Measurements from ENCODE around the gene ZNF446. TPM values are rescaled to one million over a fixed set of nuclear protein-coding genes. Genes with fewer than 3 reads are reported as not detected.

The ZNF446 gene
- total and polyA plus RNA-seq, 9 of the 15 experiments (the other 6 are each of a cell fraction or from before 2014, with no cell fraction given), result 0.07 to 4.8 (median 1.2) TPM

DNA sequence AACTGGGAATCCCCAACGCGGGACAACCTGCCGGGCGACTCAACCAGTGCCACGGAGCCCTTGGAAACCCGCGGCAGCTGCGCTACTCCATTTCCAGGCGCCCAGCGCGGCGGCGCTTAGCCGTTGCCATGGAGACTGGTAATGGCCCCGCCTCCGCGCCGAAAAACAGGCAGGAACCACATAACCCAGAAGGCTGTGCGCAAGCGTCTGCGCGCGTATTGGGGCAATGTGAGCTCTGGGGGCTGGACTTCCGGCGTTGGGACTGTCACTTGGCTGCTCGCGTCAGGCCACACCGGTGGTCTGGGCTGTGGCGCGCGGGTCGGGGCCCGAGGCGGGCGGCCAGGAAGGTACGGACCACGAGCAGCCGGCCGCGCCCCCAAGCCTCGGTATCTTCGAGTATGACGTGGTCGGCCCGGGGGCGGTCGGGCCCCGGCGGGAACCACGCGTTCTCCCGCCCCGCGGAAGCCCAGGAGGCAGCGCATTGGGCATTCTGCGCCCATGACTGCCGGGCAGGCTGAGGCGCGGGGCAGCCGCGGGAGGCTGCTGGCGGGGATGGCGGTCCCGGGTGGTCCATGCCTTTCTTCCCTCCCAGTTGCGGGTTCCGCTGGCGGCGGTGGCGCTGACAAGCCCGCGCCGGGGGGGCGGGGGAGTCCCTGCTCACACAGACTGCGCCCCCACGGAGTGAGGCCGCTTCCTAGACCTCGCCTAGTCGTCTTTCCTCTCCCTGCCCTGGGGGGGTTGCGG, 24.6 kb upstream of the ZNF446 start, which contains the start of gene ZNF324B (continued):
- TF ChIP-seq, protein P1, sequence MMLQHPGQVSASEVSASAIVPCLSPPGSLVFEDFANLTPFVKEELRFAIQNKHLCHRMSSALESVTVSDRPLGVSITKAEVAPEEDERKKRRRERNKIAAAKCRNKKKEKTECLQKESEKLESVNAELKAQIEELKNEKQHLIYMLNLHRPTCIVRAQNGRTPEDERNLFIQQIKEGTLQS (IDR thresholded peaks at IDR 0.05), result no peak
- TF ChIP-seq, protein P1 (CRISPR knock-in tag; conservative IDR thresholded peaks at IDR 0.05), result 0 out of 2 replicates have a peak, but pooled peaks have one; percentile 58
- peak; percentile 54 for TF ChIP-seq HMGN3 (IDR thresholded peaks at IDR 0.05; ENCODE audit: borderline replicate concordance, extremely low read depth, insufficient read length, low read depth, low read length)
- peak; percentile 58 for TF ChIP-seq CXXC5 (CRISPR knock-in tag; IDR thresholded peaks at IDR 0.05)
- no peak for TF ChIP-seq FUS (optimal IDR thresholded peaks at IDR 0.05; ENCODE audit: low read depth, low read length)
- TF ChIP-seq ZBTB7A (IDR thresholded peaks at IDR 0.05; ENCODE audit: borderline replicate concordance, control insufficient read depth, low read depth, low read length), result peak; percentile 7
- peak; percentile 99 for TF ChIP-seq RFX1 (IDR thresholded peaks at IDR 0.05)
- peak; percentile 93 for TF ChIP-seq BMI1 (IDR thresholded peaks at IDR 0.05; ENCODE audit: low read length)
- TF ChIP-seq KDM2B (CRISPR knock-in tag; IDR thresholded peaks at IDR 0.05), result peak; percentile 90; the same call in 1 of the 2 replicates
- TF ChIP-seq, protein P2, sequence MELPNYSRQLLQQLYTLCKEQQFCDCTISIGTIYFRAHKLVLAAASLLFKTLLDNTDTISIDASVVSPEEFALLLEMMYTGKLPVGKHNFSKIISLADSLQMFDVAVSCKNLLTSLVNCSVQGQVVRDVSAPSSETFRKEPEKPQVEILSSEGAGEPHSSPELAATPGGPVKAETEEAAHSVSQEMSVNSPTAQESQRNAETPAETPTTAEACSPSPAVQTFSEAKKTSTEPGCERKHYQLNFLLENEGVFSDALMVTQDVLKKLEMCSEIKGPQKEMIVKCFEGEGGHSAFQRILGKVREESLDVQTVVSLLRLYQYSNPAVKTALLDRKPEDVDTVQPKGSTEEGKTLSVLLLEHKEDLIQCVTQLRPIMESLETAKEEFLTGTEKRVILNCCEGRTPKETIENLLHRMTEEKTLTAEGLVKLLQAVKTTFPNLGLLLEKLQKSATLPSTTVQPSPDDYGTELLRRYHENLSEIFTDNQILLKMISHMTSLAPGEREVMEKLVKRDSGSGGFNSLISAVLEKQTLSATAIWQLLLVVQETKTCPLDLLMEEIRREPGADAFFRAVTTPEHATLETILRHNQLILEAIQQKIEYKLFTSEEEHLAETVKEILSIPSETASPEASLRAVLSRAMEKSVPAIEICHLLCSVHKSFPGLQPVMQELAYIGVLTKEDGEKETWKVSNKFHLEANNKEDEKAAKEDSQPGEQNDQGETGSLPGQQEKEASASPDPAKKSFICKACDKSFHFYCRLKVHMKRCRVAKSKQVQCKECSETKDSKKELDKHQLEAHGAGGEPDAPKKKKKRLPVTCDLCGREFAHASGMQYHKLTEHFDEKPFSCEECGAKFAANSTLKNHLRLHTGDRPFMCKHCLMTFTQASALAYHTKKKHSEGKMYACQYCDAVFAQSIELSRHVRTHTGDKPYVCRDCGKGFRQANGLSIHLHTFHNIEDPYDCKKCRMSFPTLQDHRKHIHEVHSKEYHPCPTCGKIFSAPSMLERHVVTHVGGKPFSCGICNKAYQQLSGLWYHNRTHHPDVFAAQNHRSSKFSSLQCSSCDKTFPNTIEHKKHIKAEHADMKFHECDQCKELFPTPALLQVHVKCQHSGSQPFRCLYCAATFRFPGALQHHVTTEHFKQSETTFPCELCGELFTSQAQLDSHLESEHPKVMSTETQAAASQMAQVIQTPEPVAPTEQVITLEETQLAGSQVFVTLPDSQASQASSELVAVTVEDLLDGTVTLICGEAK (IDR thresholded peaks at IDR 0.05), result peak; percentile 95
- TF ChIP-seq, protein P2 (CRISPR knock-in tag; IDR thresholded peaks at IDR 0.05), result no peak
- peak; percentile 70; the same call in 1 of the 2 replicates for TF ChIP-seq EP400 (IDR thresholded peaks at IDR 0.05)
- TF ChIP-seq ZFP36 (IDR thresholded peaks at IDR 0.05; ENCODE audit: low read depth, low read length, partially characterized antibody), result no peak
- no peak for TF ChIP-seq E2F1 (CRISPR knock-in tag; IDR thresholded peaks at IDR 0.05)
- no peak for TF ChIP-seq SMARCA4 (IDR thresholded peaks at IDR 0.05)
- TF ChIP-seq SLC30A9 (CRISPR knock-in tag; IDR thresholded peaks at IDR 0.05), result no peak
- peak; percentile 71 for TF ChIP-seq SP2 (IDR thresholded peaks at IDR 0.05; ENCODE audit: extremely low read depth, low read depth, low read length, poor library complexity, severe bottlenecking)
- TF ChIP-seq BRD4 (IDR thresholded peaks at IDR 0.05), result no peak
